ENCODE measurements around the gene TECPR2.

Gene TECPR2

DNA sequence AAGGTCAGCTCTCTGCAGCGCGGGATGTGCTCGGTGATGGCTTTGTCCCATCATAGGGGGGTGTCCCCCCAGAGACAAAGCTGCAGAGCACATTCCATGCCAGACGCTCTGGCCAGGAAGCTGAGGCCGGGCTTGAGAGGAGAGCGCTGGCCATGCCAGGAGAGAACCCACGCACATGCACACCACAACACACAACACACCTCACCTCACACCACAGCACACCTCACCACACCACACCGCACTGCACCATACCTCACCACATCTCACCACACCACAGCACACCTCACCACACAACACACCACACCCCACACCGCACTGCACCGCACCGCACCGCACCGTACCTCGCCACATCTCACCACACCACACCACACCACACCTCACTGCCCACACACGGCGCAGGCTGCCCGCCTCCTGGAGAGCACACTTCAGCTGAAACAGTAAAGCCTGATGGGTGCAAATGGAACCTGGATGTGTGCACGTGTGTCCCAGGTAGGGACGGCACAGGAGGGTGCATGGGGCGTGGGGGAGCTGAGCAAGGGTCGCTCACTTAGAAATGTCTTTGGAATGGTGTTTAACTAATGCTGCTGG is 136.0 kb downstream of the TECPR2 start:
- no peak for DNase-seq

DNA sequence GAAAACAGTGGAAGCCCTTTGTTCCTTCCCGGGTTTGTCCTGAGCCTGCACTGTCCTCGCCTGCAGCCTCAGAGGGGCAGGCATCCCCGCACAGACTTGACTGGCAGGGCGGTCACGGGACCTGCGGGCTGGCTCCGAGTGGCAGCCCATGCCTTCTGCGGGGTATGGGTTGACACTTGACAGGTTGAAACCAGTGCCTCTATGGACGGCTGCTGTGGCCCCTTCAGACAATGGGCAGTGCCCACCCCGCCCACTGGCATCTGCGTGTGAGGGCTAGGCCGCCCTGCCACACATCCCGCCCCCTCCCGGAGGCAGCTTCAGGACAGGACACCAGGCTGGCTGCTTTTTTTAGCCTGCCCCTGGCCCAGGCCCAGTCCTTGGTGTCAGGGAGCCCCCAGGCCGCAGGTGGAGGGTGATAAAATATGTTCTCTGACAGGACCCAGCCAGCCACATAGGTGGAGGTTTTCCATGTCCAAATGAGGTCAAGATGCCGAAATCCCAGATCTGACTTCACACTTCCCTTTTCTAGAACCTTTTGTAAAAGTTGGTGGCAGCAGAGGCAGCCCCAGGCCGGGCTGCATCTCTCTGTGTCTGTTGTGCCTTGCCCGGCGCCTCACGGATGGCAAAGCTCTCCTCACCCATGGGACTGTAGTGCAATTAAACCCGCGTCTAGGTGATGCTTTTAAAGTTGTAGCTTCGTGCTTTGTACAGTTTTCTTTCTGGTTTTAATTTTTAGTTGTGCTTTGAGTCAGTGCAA is 136.8 kb downstream of the TECPR2 start:
- DNase-seq: no peak

GRCh38 chr14:102500158-102500662 is 137.5 kb downstream of the TECPR2 start:
- no peak for DNase-seq

GRCh38 chr14:102500713-102501112 is 138.0 kb downstream of the TECPR2 start:
- DNase-seq: no peak

GRCh38 chr14:102501751-102502315 is 139.1 kb downstream of the TECPR2 start:
- DNase-seq: no peak

- no peak for DNase-seq
These were observed 139.8 kb downstream of the TECPR2 start for GRCh38 chr14:102502571-102502970.

DNA sequence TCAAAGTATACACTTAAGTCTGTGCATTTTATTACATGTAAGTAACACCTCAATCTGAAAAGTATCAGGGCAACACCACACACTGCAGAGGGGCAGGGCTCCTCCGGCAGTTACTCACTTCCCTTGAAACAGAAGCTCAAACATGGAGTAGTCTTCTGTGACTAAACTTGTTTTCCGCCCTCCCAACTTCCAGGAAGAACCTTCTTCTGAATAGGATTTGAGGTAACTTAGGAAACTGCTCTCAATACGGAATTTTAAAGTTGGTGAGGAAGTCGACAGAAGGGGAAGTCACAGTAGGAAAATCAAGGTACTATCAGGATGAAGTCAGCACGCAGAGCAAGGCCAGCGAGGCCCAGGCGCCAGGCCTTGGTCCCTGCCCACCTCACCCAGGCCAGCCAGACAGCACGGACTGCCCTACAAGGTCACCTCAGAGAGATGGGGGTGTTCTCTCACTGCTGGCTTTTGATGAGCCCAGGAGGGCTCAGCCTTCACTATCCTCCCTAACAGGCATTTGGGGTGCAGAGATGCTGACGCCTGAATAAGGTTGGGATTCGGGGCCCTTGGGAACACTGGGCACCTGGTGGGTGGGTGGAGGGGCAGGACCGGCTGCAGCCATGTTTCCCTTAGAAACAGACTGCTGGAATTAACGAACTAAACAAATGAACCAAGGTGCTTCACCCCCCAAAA is 141.0 kb downstream of the TECPR2 start:
- DNase-seq: no peak

DNA sequence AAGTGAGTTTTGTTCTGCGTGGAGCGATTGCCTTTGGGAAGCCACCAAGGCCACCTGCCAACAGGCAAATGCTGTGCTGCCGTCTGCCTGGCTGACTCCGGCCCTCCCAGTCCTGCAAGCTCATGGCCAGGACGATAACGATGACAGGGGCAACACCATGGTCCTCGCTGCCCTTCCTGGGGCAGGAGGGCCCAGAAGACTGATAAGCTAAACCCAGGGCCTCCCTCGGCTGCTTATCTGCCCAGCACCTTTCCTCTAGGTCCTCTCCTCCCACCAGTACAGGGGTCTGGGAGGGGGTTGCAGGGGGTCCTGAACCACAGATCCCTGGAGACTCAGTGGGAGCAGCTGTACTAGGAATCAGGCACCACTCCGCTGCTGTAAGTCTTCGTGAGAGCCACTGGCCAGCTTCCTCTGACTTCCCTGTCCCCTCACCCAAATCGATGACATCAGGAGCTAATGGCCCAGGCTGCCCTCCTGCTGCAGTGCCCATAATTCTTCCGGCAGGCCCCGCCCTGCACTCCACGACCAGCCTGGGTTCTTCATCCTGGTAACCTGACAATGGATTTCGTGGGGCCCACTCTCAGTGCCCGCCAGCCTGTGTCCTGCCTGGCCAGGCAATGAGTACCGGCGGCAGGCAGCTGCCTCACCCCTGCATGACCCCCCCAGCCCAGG is 141.7 kb downstream of the TECPR2 start:
- no peak for DNase-seq

DNA sequence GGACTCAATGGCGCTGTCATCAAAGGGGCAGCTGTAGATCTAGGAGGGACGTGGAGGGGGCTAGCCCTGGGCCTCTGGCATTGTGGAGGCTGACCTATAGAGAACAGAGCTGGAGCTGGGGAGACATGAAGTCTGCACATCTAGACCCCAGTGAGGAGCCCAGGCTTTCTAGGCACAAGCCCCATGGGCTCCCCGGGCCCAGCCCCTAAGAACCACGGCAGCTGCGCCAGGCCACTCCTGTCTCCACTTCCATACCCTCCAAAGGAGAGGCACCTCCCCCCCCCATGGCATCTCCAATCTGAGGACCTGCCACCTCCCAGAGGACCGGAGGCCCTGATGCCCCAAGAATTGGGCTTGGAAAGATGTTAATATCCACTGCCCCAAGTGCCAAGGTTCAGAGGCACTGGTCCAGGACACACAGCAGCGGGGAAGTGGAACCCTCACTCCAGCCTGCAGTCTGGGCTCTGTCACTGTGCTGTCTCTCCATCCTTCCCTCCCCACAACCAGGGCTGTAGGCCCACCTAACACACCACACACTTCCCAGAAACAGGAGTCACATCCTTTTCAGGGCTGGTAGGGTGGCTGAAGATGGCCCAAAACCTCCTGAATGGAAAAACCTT is 142.4 kb downstream of the TECPR2 start:
- DNase-seq: no peak

GRCh38 chr14:102505775-102506625 is 143.3 kb downstream of the TECPR2 start:
- no peak for DNase-seq

- DNase-seq: no peak
These were observed 143.8 kb downstream of the TECPR2 start for GRCh38 chr14:102506626-102506925.

GRCh38 chr14:102507081-102507856 is 144.5 kb downstream of the TECPR2 start:
- DNase-seq: no peak

DNA sequence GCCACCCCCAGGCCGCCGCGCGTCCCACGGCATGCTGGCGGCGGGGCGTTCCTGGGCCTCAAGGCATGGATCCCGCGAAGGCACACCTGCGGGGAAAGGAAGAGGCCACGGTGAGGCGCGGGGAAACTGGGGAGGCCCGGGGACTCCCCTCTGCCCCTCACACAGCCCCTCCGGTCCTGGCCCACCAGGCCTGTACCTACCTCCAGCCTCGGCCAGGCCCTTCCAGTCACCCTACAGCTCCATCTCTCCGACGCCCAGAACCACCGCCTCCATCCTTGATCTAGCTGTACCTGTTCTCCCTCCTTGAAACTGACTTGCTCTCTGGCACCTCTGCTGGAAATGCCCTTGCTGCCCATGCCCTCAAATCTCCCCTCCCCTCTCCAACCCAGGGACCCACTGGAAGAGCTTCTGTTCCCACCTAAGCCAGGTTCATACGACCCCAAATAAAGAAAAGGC is 145.1 kb downstream of the TECPR2 start:
- no peak for DNase-seq

- no peak for DNase-seq
These were observed 145.7 kb downstream of the TECPR2 start for GRCh38 chr14:102508410-102508773.

- DNase-seq: no peak
These were observed 146.3 kb downstream of the TECPR2 start for GRCh38 chr14:102508774-102509745.

DNA sequence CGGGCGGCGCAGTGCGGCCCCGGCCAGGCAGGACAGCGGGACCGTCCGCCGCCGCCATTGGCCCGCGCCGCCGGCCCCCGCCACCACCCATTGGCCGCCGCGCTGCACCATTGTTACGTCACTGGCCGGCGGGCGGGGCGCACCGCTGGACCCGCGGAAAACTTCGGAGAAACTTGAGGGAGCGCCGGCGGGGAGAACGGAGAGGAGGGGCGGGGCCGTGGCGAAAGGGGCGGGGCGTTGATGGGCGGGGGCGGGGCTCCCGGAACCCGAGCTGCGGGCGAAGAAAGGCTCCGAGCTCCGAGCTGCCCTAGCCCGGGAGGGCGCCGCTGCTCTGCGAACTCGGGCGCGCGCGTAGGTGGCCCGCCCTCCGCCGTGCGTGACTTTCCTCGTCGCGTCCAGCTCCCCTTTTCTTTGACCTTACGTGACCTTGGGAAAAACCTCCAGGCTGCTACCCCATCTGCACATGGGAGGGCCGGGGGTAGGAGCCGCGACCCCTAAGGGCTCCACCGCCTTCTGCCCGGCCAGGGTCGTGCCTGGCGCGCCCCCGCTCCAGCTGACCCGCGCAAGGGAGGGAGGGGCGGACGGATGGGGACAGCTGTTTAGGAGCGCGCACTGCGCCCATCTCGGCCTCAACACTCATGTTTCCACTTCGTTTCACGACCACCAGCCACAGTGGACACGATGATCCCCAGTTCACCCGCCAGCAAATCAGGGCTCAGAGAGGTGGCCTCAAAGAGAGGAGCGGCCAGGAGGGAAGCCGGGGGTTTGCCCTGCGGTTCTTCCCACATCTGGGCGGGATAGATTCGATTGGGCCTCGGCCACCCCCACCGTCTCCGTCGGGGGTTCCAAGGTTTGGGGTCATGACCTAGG is 147.2 kb downstream of the TECPR2 start, which contains the start of gene ANKRD9:
ANKRD9 (minus strand) TSS at position 31 of the 870 bp plus-strand sequence. CDS start 1,887 bp downstream, outside the sequence.
- peak; percentile 87 for DNase-seq

GRCh38 chr14:102510616-102511520 is 148.1 kb downstream of the TECPR2 start:
- DNase-seq: no peak
